ENCODE measurements around the gene IYD.

Gene IYD

GRCh38 chr6:150395388-150396009 is 26.7 kb downstream of the IYD start:
- DNase-seq (ENCODE audit: low read depth) = no peak

- DNase-seq (ENCODE audit: low read depth) = no peak
Observed at GRCh38 chr6:150403458-150404246, 34.8 kb downstream of the IYD start.

GRCh38 chr6:150406948-150407347 is 38.1 kb downstream of the IYD start:
- no peak for DNase-seq (ENCODE audit: low read depth)

GRCh38 chr6:150408842-150409241 is 40.0 kb downstream of the IYD start:
- DNase-seq (ENCODE audit: low read depth) = no peak

GRCh38 chr6:150409576-150410066 is 40.8 kb downstream of the IYD start:
- no peak for DNase-seq (ENCODE audit: low read depth)

GRCh38 chr6:150410399-150410798 is 41.6 kb downstream of the IYD start:
- DNase-seq (ENCODE audit: low read depth) = no peak

- no peak for DNase-seq (ENCODE audit: low read depth)
Observed at GRCh38 chr6:150410906-150411305, 42.1 kb downstream of the IYD start.

- DNase-seq (ENCODE audit: low read depth) = no peak
Observed at GRCh38 chr6:150412221-150412620, 43.4 kb downstream of the IYD start.

GRCh38 chr6:150413198-150413597 is 44.4 kb downstream of the IYD start:
- DNase-seq (ENCODE audit: low read depth) = no peak

- DNase-seq (ENCODE audit: low read depth) = no peak
Observed at GRCh38 chr6:150413781-150414281, 45.0 kb downstream of the IYD start.

GRCh38 chr6:150416128-150416527 is 47.3 kb downstream of the IYD start:
- DNase-seq (ENCODE audit: low read depth) = no peak

GRCh38 chr6:150417250-150417649 is 48.4 kb downstream of the IYD start:
- no peak for DNase-seq (ENCODE audit: low read depth)

GRCh38 chr6:150417899-150418826 is 49.4 kb downstream of the IYD start:
- DNase-seq (ENCODE audit: low read depth) = no peak

GRCh38 chr6:150418827-150419594 is 50.2 kb downstream of the IYD start:
- DNase-seq (ENCODE audit: low read depth) = peak; percentile 45

- no peak for DNase-seq (ENCODE audit: low read depth)
Observed at GRCh38 chr6:150420428-150420827, 51.6 kb downstream of the IYD start.

- DNase-seq (ENCODE audit: low read depth) = no peak
Observed at GRCh38 chr6:150420926-150421325, 52.1 kb downstream of the IYD start.

GRCh38 chr6:150425508-150425907 is 56.7 kb downstream of the IYD start:
- DNase-seq (ENCODE audit: low read depth) = no peak

GRCh38 chr6:150426198-150426597 is 57.4 kb downstream of the IYD start:
- no peak for DNase-seq (ENCODE audit: low read depth)

- DNase-seq (ENCODE audit: low read depth) = no peak
Observed at GRCh38 chr6:150427037-150427602, 58.3 kb downstream of the IYD start.

- no peak for DNase-seq (ENCODE audit: low read depth)
Observed at GRCh38 chr6:150427843-150428242, 59.0 kb downstream of the IYD start.

GRCh38 chr6:150430815-150431214 is 62.0 kb downstream of the IYD start:
- DNase-seq (ENCODE audit: low read depth) = no peak
